ENCODE data around the gene IQCK.
A peak's percentile ranks its signal among the peaks of the same experiment; 100 is the strongest.

Gene IQCK

DNA sequence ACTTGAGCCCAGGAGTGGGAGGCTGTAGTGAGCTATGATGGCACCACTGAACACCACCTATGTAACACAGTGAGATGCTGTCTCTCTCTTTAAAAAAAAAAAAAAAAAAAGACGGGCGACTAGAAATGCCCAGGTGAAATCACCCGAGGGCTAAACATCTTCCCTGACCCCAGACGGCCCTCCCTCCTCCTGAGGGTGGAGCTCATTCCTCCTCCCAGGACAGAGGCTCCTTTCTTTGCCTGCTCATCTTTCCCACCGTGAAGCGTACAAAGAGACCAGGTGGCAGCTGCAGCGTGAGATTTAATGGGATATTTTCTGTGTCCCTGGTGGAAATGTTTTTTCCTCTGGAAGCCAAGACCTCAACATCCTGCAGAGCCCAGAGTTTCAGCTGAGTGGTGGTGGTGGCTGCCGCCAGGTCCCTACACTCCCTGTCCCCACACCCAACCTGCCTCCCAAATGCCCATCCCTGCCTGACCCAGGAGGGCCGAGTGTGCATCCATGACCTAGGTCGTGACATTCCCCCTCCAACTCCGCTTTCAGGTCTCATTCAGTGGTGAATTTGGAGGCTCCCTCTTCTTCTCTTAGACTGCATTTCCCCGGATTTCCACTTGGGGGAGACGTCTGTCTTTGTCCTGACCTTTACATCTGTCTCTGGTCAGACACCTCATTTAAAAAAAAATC, 181.0 kb downstream of the IQCK start:
- no peaks in the 10 kb centered on the region for H3K9me3 ChIP-seq (ENCODE audit: control insufficient read depth, insufficient read depth, low read depth, low read length)
- no peaks in the 10 kb centered on the region for H3K36me3 ChIP-seq (ENCODE audit: control insufficient read depth in 2 of 2, insufficient read depth in 1 of 2, low read length in 2 of 2)
- no peak overlapping the region for H3K27ac ChIP-seq (ENCODE audit: extremely low read depth, low read depth, low read length)
- no peaks in the 10 kb centered on the region for H3K4me1 ChIP-seq (ENCODE audit: control insufficient read depth, insufficient read depth, low read length)
- ChIA-PET CTCF (interaction anchor here (0.6 to 6.0 kb wide), 22 partner anchors 8 to 834 kb away, joined by 3 to 46 read pairs (median 4); no protein-coding TSS in a partner anchor), POLR2A (interaction anchor here (0.6 kb wide), 1 partner anchor 799 kb away, joined by 3 read pairs; the partner anchor contains the start of gene ACSM1)
- H3K4me3 ChIP-seq (ENCODE audit: low read depth, low read length): no peak overlapping the region
- TF ChIP-seq ZBTB17 (tag by site-specific recombination; IDR thresholded peaks at IDR 0.05) (peak; percentile 40; the same call in 1 of the 2 replicates), ZNF654 (tag by site-specific recombination; IDR thresholded peaks at IDR 0.05; ENCODE audit: low read depth) (peak; percentile 71), WT1 (tag by site-specific recombination; IDR thresholded peaks at IDR 0.05) (no peak), ZNF768 (tag by site-specific recombination; IDR thresholded peaks at IDR 0.05) (0 out of 2 replicates have a peak, but pooled peaks have one; percentile 18), ZNF664 (tag by site-specific recombination; IDR thresholded peaks at IDR 0.05) (peak; percentile 79; the same call in 1 of the 2 replicates), ZNF175 (tag by site-specific recombination; IDR thresholded peaks at IDR 0.05) (no peak), ZBTB8A (tag by site-specific recombination; IDR thresholded peaks at IDR 0.05) (no peak), ZNF24 (tag by site-specific recombination; IDR thresholded peaks at IDR 0.05) (no peak), ZFP3 (tag by site-specific recombination; IDR thresholded peaks at IDR 0.05; ENCODE audit: low read depth) (no peak)
- TF ChIP-seq, protein P1, sequence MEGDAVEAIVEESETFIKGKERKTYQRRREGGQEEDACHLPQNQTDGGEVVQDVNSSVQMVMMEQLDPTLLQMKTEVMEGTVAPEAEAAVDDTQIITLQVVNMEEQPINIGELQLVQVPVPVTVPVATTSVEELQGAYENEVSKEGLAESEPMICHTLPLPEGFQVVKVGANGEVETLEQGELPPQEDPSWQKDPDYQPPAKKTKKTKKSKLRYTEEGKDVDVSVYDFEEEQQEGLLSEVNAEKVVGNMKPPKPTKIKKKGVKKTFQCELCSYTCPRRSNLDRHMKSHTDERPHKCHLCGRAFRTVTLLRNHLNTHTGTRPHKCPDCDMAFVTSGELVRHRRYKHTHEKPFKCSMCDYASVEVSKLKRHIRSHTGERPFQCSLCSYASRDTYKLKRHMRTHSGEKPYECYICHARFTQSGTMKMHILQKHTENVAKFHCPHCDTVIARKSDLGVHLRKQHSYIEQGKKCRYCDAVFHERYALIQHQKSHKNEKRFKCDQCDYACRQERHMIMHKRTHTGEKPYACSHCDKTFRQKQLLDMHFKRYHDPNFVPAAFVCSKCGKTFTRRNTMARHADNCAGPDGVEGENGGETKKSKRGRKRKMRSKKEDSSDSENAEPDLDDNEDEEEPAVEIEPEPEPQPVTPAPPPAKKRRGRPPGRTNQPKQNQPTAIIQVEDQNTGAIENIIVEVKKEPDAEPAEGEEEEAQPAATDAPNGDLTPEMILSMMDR (tag by site-specific recombination; IDR thresholded peaks at IDR 0.05): peak; percentile 34

DNA sequence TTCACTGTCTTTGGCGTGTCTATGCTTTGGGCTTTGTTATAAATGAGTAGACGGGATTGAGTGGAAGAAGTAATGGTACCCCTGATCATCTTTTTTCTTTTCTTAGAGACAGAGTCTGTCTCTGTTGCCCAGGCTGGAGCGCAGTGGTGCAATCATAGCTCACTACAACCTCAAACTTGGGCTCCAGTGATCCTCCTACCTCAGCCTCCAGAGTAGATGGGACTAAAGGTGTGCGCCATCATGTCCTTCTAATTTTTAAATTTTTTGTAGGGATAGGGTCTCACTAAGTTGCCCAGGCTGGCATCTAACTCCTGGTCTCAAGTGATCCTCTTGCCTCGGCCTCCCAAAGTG, 181.5 kb downstream of the IQCK start:
- Histone ChIP-seq H3K36me3 (ENCODE audit: control insufficient read depth in 2 of 2, insufficient read depth in 1 of 2, low read length in 2 of 2) (no peaks in the 10 kb centered on the region), H3K4me1 (ENCODE audit: control insufficient read depth, insufficient read depth, low read length) (no peaks in the 10 kb centered on the region), H3K27ac (ENCODE audit: extremely low read depth, low read depth, low read length) (no peak overlapping the region), H3K4me3 (ENCODE audit: low read depth, low read length) (no peak overlapping the region), H3K9me3 (ENCODE audit: control insufficient read depth, insufficient read depth, low read depth, low read length) (no peaks in the 10 kb centered on the region)
- ChIA-PET POLR2A (interaction anchor here (0.6 kb wide), 1 partner anchor 798 kb away, joined by 3 read pairs; the partner anchor contains the start of gene ACSM1), CTCF (interaction anchor here (0.6 to 6.0 kb wide), 16 partner anchors 8 to 833 kb away, joined by 3 to 46 read pairs (median 5); no protein-coding TSS in a partner anchor)
- TF ChIP-seq ZNF133 (tag by site-specific recombination; IDR thresholded peaks at IDR 0.05) (no peak), ZNF394 (tag by site-specific recombination; IDR thresholded peaks at IDR 0.05; ENCODE audit: borderline replicate concordance) (no peak), ZNF571 (tag by site-specific recombination; IDR thresholded peaks at IDR 0.05) (no peak), OVOL3 (tag by site-specific recombination; IDR thresholded peaks at IDR 0.05) (no peak), ZNF792 (tag by site-specific recombination; IDR thresholded peaks at IDR 0.05) (no peak), ZNF248 (tag by site-specific recombination; IDR thresholded peaks at IDR 0.05) (no peak), WT1 (tag by site-specific recombination; IDR thresholded peaks at IDR 0.05) (no peak), ZNF239 (tag by site-specific recombination; IDR thresholded peaks at IDR 0.05) (no peak)
- TF ChIP-seq, protein P2, sequence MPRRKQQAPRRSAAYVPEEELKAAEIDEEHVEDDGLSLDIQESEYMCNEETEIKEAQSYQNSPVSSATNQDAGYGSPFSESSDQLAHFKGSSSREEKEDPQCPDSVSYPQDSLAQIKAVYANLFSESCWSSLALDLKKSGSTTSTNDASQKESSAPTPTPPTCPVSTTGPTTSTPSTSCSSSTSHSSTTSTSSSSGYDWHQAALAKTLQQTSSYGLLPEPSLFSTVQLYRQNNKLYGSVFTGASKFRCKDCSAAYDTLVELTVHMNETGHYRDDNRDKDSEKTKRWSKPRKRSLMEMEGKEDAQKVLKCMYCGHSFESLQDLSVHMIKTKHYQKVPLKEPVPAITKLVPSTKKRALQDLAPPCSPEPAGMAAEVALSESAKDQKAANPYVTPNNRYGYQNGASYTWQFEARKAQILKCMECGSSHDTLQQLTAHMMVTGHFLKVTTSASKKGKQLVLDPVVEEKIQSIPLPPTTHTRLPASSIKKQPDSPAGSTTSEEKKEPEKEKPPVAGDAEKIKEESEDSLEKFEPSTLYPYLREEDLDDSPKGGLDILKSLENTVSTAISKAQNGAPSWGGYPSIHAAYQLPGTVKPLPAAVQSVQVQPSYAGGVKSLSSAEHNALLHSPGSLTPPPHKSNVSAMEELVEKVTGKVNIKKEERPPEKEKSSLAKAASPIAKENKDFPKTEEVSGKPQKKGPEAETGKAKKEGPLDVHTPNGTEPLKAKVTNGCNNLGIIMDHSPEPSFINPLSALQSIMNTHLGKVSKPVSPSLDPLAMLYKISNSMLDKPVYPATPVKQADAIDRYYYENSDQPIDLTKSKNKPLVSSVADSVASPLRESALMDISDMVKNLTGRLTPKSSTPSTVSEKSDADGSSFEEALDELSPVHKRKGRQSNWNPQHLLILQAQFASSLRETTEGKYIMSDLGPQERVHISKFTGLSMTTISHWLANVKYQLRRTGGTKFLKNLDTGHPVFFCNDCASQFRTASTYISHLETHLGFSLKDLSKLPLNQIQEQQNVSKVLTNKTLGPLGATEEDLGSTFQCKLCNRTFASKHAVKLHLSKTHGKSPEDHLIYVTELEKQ (tag by site-specific recombination; IDR thresholded peaks at IDR 0.05; ENCODE audit: borderline replicate concordance): no peak
- TF ChIP-seq, protein P3, sequence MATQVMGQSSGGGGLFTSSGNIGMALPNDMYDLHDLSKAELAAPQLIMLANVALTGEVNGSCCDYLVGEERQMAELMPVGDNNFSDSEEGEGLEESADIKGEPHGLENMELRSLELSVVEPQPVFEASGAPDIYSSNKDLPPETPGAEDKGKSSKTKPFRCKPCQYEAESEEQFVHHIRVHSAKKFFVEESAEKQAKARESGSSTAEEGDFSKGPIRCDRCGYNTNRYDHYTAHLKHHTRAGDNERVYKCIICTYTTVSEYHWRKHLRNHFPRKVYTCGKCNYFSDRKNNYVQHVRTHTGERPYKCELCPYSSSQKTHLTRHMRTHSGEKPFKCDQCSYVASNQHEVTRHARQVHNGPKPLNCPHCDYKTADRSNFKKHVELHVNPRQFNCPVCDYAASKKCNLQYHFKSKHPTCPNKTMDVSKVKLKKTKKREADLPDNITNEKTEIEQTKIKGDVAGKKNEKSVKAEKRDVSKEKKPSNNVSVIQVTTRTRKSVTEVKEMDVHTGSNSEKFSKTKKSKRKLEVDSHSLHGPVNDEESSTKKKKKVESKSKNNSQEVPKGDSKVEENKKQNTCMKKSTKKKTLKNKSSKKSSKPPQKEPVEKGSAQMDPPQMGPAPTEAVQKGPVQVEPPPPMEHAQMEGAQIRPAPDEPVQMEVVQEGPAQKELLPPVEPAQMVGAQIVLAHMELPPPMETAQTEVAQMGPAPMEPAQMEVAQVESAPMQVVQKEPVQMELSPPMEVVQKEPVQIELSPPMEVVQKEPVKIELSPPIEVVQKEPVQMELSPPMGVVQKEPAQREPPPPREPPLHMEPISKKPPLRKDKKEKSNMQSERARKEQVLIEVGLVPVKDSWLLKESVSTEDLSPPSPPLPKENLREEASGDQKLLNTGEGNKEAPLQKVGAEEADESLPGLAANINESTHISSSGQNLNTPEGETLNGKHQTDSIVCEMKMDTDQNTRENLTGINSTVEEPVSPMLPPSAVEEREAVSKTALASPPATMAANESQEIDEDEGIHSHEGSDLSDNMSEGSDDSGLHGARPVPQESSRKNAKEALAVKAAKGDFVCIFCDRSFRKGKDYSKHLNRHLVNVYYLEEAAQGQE (tag by site-specific recombination; IDR thresholded peaks at IDR 0.05): no peak
- TF ChIP-seq, protein P4, sequence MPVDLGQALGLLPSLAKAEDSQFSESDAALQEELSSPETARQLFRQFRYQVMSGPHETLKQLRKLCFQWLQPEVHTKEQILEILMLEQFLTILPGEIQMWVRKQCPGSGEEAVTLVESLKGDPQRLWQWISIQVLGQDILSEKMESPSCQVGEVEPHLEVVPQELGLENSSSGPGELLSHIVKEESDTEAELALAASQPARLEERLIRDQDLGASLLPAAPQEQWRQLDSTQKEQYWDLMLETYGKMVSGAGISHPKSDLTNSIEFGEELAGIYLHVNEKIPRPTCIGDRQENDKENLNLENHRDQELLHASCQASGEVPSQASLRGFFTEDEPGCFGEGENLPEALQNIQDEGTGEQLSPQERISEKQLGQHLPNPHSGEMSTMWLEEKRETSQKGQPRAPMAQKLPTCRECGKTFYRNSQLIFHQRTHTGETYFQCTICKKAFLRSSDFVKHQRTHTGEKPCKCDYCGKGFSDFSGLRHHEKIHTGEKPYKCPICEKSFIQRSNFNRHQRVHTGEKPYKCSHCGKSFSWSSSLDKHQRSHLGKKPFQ (tag by site-specific recombination; IDR thresholded peaks at IDR 0.05): no peak

Measured in HEK293 (cell line).